SK-N-MC (cell line): ENCODE measurements around the gene PRCP.

Experiments used
- DNase-seq: peaks from one replicate; pipeline ENCODE4 v3.0.0-alpha.2; 2011; ENCODE audit warnings: low read depth, low spot score
- H3K27ac ChIP-seq: fragments of 200-600 bp; sonication (generic); 2 replicates; pipeline ENCODE4 v1.5.1; 2016; ENCODE audit warnings: mixed run types
- H3K36me3 ChIP-seq: fragments of 200-600 bp; sonication (generic); 2 replicates; pipeline ENCODE4 v1.6.1; 2017; ENCODE audit warnings: antibody characterized with exemption, low read length, mixed read lengths; ENCODE audit not compliant: insufficient read depth
- H3K4me3 ChIP-seq: fragments of 200-600 bp; sonication (generic); 2 replicates; pipeline ENCODE4 v1.5.1; 2016
- H3K9ac ChIP-seq: fragments of 200-600 bp; sonication (generic); 2 replicates; pipeline ENCODE4 v1.8.0; 2017; ENCODE audit warnings: mixed run types, mixed read lengths; ENCODE audit not compliant: insufficient read length
- H3K9me3 ChIP-seq: fragments of 200-600 bp; sonication (generic); 2 replicates; pipeline ENCODE4 v1.6.1; 2017; ENCODE audit warnings: low read depth, mild to moderate bottlenecking, antibody characterized with exemption, low read length, moderate library complexity, mixed read lengths
- EZH2 ChIP-seq: fragments of 200-600 bp; sonication (generic); IDR thresholded peaks from one replicate; pipeline ENCODE4 v1.6.1; 2017; ENCODE audit warnings: antibody characterized with exemption
- FOXP2 ChIP-seq: optimal IDR thresholded peaks from 2 replicates; pipeline ENCODE3; 2011; ENCODE audit warnings: mild to moderate bottlenecking, moderate library complexity; ENCODE audit not compliant: insufficient read depth; ENCODE audit errors: extremely low read length, control extremely low read depth
- POLR2AphosphoS5 ChIP-seq: IDR thresholded peaks from 2 replicates; pipeline ENCODE4 v1.6.1; 2012; ENCODE audit warnings: mild to moderate bottlenecking, low read depth, low read length, borderline replicate concordance

The PRCP gene

DNA sequence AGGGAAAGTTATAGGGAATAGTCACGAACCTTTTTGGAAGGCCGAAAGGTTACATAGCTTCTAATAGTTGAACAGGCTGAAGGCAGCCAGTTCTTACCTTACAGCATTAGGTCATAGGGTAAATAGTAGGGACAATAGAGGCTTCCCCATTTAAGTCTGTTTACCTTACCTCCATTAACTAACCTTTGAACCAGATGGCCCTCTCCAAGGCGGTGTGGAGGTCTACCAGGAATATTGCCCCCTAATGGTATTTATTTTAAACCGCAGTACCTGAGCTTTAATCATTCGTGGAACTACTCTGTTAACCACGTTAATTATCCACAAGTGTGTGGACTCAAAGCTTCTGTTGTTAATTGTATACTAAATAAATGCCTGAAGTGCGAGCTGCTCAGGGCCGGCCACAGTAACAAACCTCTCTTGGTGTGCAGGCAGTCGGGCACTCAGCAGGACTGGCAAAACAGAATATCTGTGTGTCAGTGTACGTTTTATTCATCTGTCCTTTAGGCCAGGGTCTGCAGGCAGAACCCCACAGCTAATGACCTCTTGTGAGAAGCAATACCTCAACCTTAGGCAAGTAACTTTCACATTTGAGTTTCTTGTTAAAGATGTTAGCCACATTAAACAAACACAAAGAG is 81.7 kb downstream of the PRCP start:
- Histone ChIP-seq H3K36me3 (no peaks in the 10 kb centered on the region), H3K4me3 (no peak overlapping the region), H3K27ac (no peak overlapping the region), H3K9ac (no peak overlapping the region), H3K9me3 (no peaks in the 10 kb centered on the region)
- no peak for DNase-seq
- TF ChIP-seq POLR2AphosphoS5 = no peak
- TF ChIP-seq FOXP2 = no peak
- TF ChIP-seq EZH2 = no peak

- Histone ChIP-seq H3K36me3 (no peaks in the 10 kb centered on the region), H3K9ac (no peak overlapping the region), H3K27ac (no peak overlapping the region), H3K4me3 (no peak overlapping the region), H3K9me3 (no peaks in the 10 kb centered on the region)
- DNase-seq = no peak
- no peak for TF ChIP-seq FOXP2
- TF ChIP-seq POLR2AphosphoS5 = no peak
- TF ChIP-seq EZH2 = no peak
Measured at GRCh38 chr11:82815406-82815805, 84.8 kb downstream of the PRCP start.

- H3K36me3 ChIP-seq = no peaks in the 10 kb centered on the region
- no peak for DNase-seq
- H3K9ac ChIP-seq = no peak overlapping the region
- H3K4me3 ChIP-seq = no peak overlapping the region
- no peak overlapping the region for H3K27ac ChIP-seq
- TF ChIP-seq FOXP2 = no peak
- TF ChIP-seq EZH2 = no peak
- no peak for TF ChIP-seq POLR2AphosphoS5
- H3K9me3 ChIP-seq = no peaks in the 10 kb centered on the region
Measured at GRCh38 chr11:82814379-82814778, 85.9 kb downstream of the PRCP start.

DNA sequence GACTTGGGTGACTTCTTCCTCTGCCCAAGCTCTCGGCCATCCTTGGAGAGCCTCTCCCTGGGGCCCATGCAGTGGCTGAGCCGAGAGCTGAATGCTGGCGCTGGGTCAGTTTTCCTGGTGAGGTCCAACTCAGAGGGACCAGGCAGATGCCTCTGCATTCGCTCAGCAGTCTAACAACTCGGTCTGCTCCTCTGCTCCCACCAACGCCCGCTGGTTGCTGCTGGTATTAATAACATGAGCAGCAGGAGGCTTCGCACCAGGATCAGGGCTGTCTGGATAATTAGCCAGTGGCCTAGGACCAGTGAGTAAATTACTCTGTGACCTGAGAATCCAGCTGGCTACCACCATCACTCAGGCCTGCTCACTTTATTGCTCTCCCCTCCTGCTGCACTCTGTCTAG is 88.9 kb downstream of the PRCP start:
- no peak overlapping the region for H3K27ac ChIP-seq
- H3K4me3 ChIP-seq = no peak overlapping the region
- no peak overlapping the region for H3K9ac ChIP-seq
- no peaks in the 10 kb centered on the region for H3K9me3 ChIP-seq
- TF ChIP-seq EZH2 (no peak), FOXP2 (no peak), POLR2AphosphoS5 (no peak)
- no peaks in the 10 kb centered on the region for H3K36me3 ChIP-seq
- no peak for DNase-seq

DNA sequence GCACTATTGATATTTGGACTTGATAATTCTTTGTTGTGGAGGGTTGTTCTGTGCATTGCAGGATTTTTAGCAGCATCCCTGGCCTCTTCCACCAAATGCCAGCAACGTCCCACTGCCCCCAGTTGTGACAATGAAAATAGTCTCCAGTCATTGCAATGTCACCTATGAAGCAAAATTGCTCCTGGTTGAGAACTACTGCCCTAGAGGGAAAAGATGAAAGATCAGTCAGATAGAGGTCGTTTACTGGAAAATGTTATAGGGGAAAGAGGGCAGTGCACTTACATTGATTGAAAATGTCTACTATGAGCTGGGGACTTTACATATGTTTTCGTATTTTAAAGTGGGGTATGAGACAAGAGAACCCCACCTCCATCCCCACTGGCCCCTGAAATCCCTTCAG is 89.5 kb downstream of the PRCP start:
- Histone ChIP-seq H3K27ac (no peak overlapping the region), H3K9ac (no peak overlapping the region), H3K4me3 (no peak overlapping the region), H3K36me3 (no peaks in the 10 kb centered on the region), H3K9me3 (no peaks in the 10 kb centered on the region)
- DNase-seq = no peak
- TF ChIP-seq EZH2 (no peak), FOXP2 (no peak), POLR2AphosphoS5 (no peak)

DNA sequence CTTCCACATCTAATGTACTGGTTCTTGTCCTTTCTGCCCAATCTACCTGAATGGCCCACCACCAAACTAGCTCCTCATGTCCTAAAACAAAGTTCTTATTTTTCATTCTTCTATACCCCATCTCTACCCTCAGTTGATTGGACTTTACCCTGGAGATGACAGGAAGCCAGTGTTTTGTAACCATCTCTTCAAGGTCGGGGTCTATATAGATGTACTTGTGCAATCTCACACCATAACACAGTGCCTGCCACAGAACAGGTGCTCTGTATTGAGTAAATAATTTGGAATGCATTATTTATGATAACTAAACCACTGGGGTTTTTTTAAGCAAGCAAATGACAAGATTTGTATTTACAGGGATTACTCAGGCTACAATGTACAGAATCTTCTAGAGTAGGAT is 89.9 kb downstream of the PRCP start:
- Histone ChIP-seq H3K27ac (no peak overlapping the region), H3K9ac (no peak overlapping the region), H3K36me3 (no peaks in the 10 kb centered on the region), H3K4me3 (no peak overlapping the region), H3K9me3 (no peaks in the 10 kb centered on the region)
- no peak for DNase-seq
- TF ChIP-seq POLR2AphosphoS5 = no peak
- no peak for TF ChIP-seq EZH2
- no peak for TF ChIP-seq FOXP2

DNA sequence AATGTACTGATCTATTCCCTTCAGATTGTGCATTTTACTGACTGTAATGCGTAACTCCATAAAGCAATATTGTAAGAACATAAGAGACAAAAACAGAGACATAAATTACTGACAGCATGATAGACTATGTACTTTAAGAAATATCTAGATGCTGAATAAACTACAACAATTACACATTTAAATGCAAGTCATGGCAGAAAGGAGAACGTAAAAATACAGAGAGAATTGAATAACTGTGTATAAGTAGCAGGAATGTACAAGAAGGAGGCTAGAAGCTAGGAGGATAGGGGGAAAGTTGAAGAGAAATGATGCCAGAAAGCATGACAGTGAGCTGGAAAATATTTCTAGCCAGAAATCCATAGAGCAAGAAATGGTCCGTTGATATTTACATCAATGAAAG is 92.6 kb downstream of the PRCP start:
- TF ChIP-seq FOXP2 (no peak), POLR2AphosphoS5 (no peak), EZH2 (no peak)
- no peaks in the 10 kb centered on the region for H3K9me3 ChIP-seq
- no peak for DNase-seq
- no peaks in the 10 kb centered on the region for H3K36me3 ChIP-seq
- no peak overlapping the region for H3K9ac ChIP-seq
- H3K27ac ChIP-seq = no peak overlapping the region
- H3K4me3 ChIP-seq = no peak overlapping the region

DNA sequence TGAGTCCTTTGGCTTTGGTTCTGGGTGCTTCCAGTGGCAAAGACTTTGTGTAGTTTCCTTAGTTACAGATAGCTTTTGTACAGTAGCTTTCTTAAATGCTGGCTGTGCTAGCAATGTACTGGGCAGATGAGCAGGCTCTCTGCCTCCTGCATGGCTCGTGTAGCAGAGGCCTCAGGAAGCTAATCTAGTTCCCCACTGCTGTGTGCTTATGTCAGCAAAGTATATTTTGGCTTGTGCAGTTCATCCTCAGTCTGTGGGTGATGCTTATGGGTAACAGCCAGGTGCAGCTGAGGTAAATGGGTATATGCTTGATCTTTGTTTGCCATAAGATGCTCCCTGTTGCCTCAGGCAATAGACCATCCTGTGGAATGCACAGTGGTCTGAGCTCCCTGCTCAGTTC is 97.5 kb downstream of the PRCP start:
- no peak overlapping the region for H3K9ac ChIP-seq

More for the DNA sequence above, 97.5 kb downstream of the PRCP start:
- H3K4me3 ChIP-seq = no peak overlapping the region
- H3K27ac ChIP-seq = no peak overlapping the region
- no peaks in the 10 kb centered on the region for H3K36me3 ChIP-seq
- TF ChIP-seq FOXP2 (no peak), EZH2 (no peak), POLR2AphosphoS5 (no peak)
- no peak for DNase-seq
- H3K9me3 ChIP-seq = no peaks in the 10 kb centered on the region
